ENCODE measurements around the gene DLG1. TPM values are rescaled to one million over a fixed set of nuclear protein-coding genes. Genes with fewer than 3 reads are reported as not detected.

Gene DLG1
- total RNA-seq, 2 experiments from 2014 or later = 48.9 to 95.1 TPM

- H2AFZ ChIP-seq (ENCODE audit: low read length) = no peak overlapping the region
- CTCF ChIA-PET (ENCODE audit: unreplicated experiment) = no interaction called here
- no peak overlapping the region for H3K27ac ChIP-seq (ENCODE audit: low read depth, low read length, poor library complexity, severe bottlenecking)
- H3K4me1 ChIP-seq (ENCODE audit: insufficient read depth, low read length, poor library complexity, severe bottlenecking) = no peaks in the 10 kb centered on the region
- no TSS peak for BruUV-seq (replicated peaks)
- TF ChIP-seq EZH2phosphoT487 (IDR thresholded peaks at IDR 0.05; ENCODE audit: borderline replicate concordance, low read depth, low read length) (no peak), CTCF (conservative IDR thresholded peaks at IDR 0.05; ENCODE audit: low read length) (no peak)
- H3K9me2 ChIP-seq (ENCODE audit: insufficient read depth, low read length) = no peaks in the 10 kb centered on the region
- DNase-seq (ENCODE audit: low spot score) = no peak
- peaks cover 23% of the 10 kb centered on the region; the same call in 1 of the 2 replicates for H3K9me3 ChIP-seq (ENCODE audit: low read length)
- no peak overlapping the region for H3K4me3 ChIP-seq (ENCODE audit: low read depth, low read length, poor library complexity, severe bottlenecking)
- H4K20me1 ChIP-seq (ENCODE audit: insufficient read depth, low read length) = no peaks in the 10 kb centered on the region
- H3K4me2 ChIP-seq (ENCODE audit: low read length) = no peak overlapping the region
- intact Hi-C loops (cut with micrococcal nuclease; ENCODE audit: unreplicated experiment) = no loop called here
- peaks cover 69% of the 10 kb centered on the region for H3K79me2 ChIP-seq (ENCODE audit: insufficient read depth, low read depth, low read length)
- POLR2A ChIA-PET = interaction anchor here (1.5 kb wide), 1 partner anchor 66 kb away, joined by 3 read pairs; no protein-coding TSS in a partner anchor
- peaks cover 32% of the 10 kb centered on the region for H3K36me3 ChIP-seq (ENCODE audit: insufficient read depth, low read length)
Measured at GRCh38 chr3:197234947-197235914, 63.2 kb downstream of the DLG1 start.

GRCh38 chr3:197231321-197231720 is 67.1 kb downstream of the DLG1 start:
- Histone ChIP-seq H2AFZ (ENCODE audit: low read length) (no peak overlapping the region), H3K4me2 (ENCODE audit: low read length) (no peak overlapping the region), H3K27ac (ENCODE audit: low read depth, low read length, poor library complexity, severe bottlenecking) (no peak overlapping the region), H3K36me3 (ENCODE audit: insufficient read depth, low read length) (peaks cover 26% of the 10 kb centered on the region), H3K4me1 (ENCODE audit: insufficient read depth, low read length, poor library complexity, severe bottlenecking) (peaks cover 3% of the 10 kb centered on the region), H3K9me3 (ENCODE audit: low read length) (peaks cover 6% of the 10 kb centered on the region; the same call in 1 of the 2 replicates), H3K9me2 (ENCODE audit: insufficient read depth, low read length) (no peaks in the 10 kb centered on the region), H3K79me2 (ENCODE audit: insufficient read depth, low read depth, low read length) (peaks cover 59% of the 10 kb centered on the region), H3K4me3 (ENCODE audit: low read depth, low read length, poor library complexity, severe bottlenecking) (no peak overlapping the region), H4K20me1 (ENCODE audit: insufficient read depth, low read length) (peaks cover 4% of the 10 kb centered on the region; the same call in 1 of the 2 replicates)
- intact Hi-C loops (cut with micrococcal nuclease; ENCODE audit: unreplicated experiment) = no loop called here
- CTCF ChIA-PET (ENCODE audit: unreplicated experiment) = no interaction called here
- POLR2A ChIA-PET = interaction anchor here (0.7 kb wide), 1 partner anchor 605 kb away, joined by 3 read pairs; no protein-coding TSS in a partner anchor
- no TSS peak for BruUV-seq (replicated peaks)
- TF ChIP-seq EZH2phosphoT487 (IDR thresholded peaks at IDR 0.05; ENCODE audit: borderline replicate concordance, low read depth, low read length) = no peak
- no peak for TF ChIP-seq CTCF (conservative IDR thresholded peaks at IDR 0.05; ENCODE audit: low read length)
- DNase-seq (ENCODE audit: low spot score) = no peak

GRCh38 chr3:197229836-197230235 is 68.6 kb downstream of the DLG1 start:
- H3K9me3 ChIP-seq (ENCODE audit: low read length) = no peaks in the 10 kb centered on the region
- no peaks in the 10 kb centered on the region for H3K9me2 ChIP-seq (ENCODE audit: insufficient read depth, low read length)
- intact Hi-C loops (cut with micrococcal nuclease; ENCODE audit: unreplicated experiment) = no loop called here
- no peak overlapping the region for H3K4me2 ChIP-seq (ENCODE audit: low read length)
- no peak overlapping the region for H3K4me3 ChIP-seq (ENCODE audit: low read depth, low read length, poor library complexity, severe bottlenecking)
- no peak overlapping the region for H2AFZ ChIP-seq (ENCODE audit: low read length)
- TF ChIP-seq EZH2phosphoT487 (IDR thresholded peaks at IDR 0.05; ENCODE audit: borderline replicate concordance, low read depth, low read length) (no peak), CTCF (conservative IDR thresholded peaks at IDR 0.05; ENCODE audit: low read length) (no peak)
- POLR2A ChIA-PET = no interaction called here
- H4K20me1 ChIP-seq (ENCODE audit: insufficient read depth, low read length) = peaks cover 16% of the 10 kb centered on the region; the same call in 1 of the 2 replicates
- peaks cover 52% of the 10 kb centered on the region for H3K79me2 ChIP-seq (ENCODE audit: insufficient read depth, low read depth, low read length)
- DNase-seq (ENCODE audit: low spot score) = no peak
- CTCF ChIA-PET (ENCODE audit: unreplicated experiment) = no interaction called here
- peaks cover 6% of the 10 kb centered on the region for H3K4me1 ChIP-seq (ENCODE audit: insufficient read depth, low read length, poor library complexity, severe bottlenecking)
- H3K27ac ChIP-seq (ENCODE audit: low read depth, low read length, poor library complexity, severe bottlenecking) = no peak overlapping the region
- peaks cover 11% of the 10 kb centered on the region for H3K36me3 ChIP-seq (ENCODE audit: insufficient read depth, low read length)
- no TSS peak for BruUV-seq (replicated peaks)
